Ecto neural progenitor cell (in vitro differentiated cells): Measurements from ENCODE around the gene NSMF.
A peak's percentile ranks its signal among the peaks of the same experiment; 100 is the strongest.

Source experiments
- DNase-seq: peaks from one replicate; pipeline ENCODE4 v3.0.0-alpha.2; 2018; ENCODE audit warnings: low spot score

The NSMF gene

GRCh38 chr9:137492464-137493363, 33.6 kb upstream of the NSMF start:
- no peak for DNase-seq

GRCh38 chr9:137491735-137492432, 32.8 kb upstream of the NSMF start:
- DNase-seq = no peak

- DNase-seq = no peak
These were observed 31.5 kb upstream of the NSMF start for GRCh38 chr9:137490532-137491186.

- no peak for DNase-seq
These were observed 29.8 kb upstream of the NSMF start for GRCh38 chr9:137488906-137489305.

GRCh38 chr9:137488327-137488653, 29.2 kb upstream of the NSMF start:
- DNase-seq = no peak

GRCh38 chr9:137487454-137488326, 28.6 kb upstream of the NSMF start:
- DNase-seq = peak; percentile 46

GRCh38 chr9:137486545-137487453, 27.7 kb upstream of the NSMF start:
- DNase-seq = no peak

- no peak for DNase-seq
These were observed 27.0 kb upstream of the NSMF start for GRCh38 chr9:137486141-137486490.

- no peak for DNase-seq
These were observed 26.4 kb upstream of the NSMF start for GRCh38 chr9:137485343-137486140.

- DNase-seq = peak; percentile 44
These were observed 25.6 kb upstream of the NSMF start for GRCh38 chr9:137484551-137485315.

- no peak for DNase-seq
These were observed 23.1 kb upstream of the NSMF start for GRCh38 chr9:137482094-137482781.

- no peak for DNase-seq
These were observed 21.9 kb upstream of the NSMF start for GRCh38 chr9:137480686-137481683.

GRCh38 chr9:137479892-137480685, 21.0 kb upstream of the NSMF start:
- DNase-seq = no peak

- no peak for DNase-seq
These were observed 20.1 kb upstream of the NSMF start for GRCh38 chr9:137478962-137479861.

- no peak for DNase-seq
These were observed 19.5 kb upstream of the NSMF start for GRCh38 chr9:137478613-137478961.
